ENCODE data around the gene LNPEP. TPM values are rescaled to one million over a fixed set of nuclear protein-coding genes. Genes with fewer than 3 reads are reported as not detected.

Gene LNPEP
- total RNA-seq, 1 donor from 2014 or later = 56.8 TPM

GRCh38 chr5:97070234-97070633 is 134.4 kb downstream of the LNPEP start:
- DNase-seq = no peak
- H3K36me3 ChIP-seq = no peaks in the 10 kb centered on the region
- H3K9me3 ChIP-seq (replicated peaks) = no peaks in the 10 kb centered on the region
- H3K4me1 ChIP-seq = peaks cover 5% of the 10 kb centered on the region
- no peaks in the 10 kb centered on the region for H3K27me3 ChIP-seq (ENCODE audit: low read depth)
- no peak for TF ChIP-seq CTCF (IDR thresholded peaks at IDR 0.05; ENCODE audit: borderline replicate concordance)
- H3K27ac ChIP-seq (replicated peaks) = no peak overlapping the region
- intact Hi-C loops (cut with micrococcal nuclease) = no loop called here
- no peak overlapping the region for H3K4me3 ChIP-seq

- Histone ChIP-seq H3K9me3 (replicated peaks) (no peaks in the 10 kb centered on the region), H3K4me3 (no peak overlapping the region), H3K36me3 (no peaks in the 10 kb centered on the region), H3K27ac (replicated peaks) (no peak overlapping the region), H3K4me1 (peaks cover 5% of the 10 kb centered on the region), H3K27me3 (ENCODE audit: low read depth) (no peaks in the 10 kb centered on the region)
- TF ChIP-seq CTCF (IDR thresholded peaks at IDR 0.05; ENCODE audit: borderline replicate concordance) = no peak
- no peak for DNase-seq
- intact Hi-C loops (cut with micrococcal nuclease) = no loop called here
Observed at GRCh38 chr5:97071101-97071500, 135.2 kb downstream of the LNPEP start.

- TF ChIP-seq CTCF (IDR thresholded peaks at IDR 0.05; ENCODE audit: borderline replicate concordance) = no peak
- Histone ChIP-seq H3K4me1 (peaks cover 4% of the 10 kb centered on the region), H3K9me3 (replicated peaks) (no peaks in the 10 kb centered on the region), H3K4me3 (no peak overlapping the region), H3K27ac (replicated peaks) (no peak overlapping the region), H3K27me3 (ENCODE audit: low read depth) (no peaks in the 10 kb centered on the region), H3K36me3 (no peaks in the 10 kb centered on the region)
- no peak for DNase-seq
- intact Hi-C loops (cut with micrococcal nuclease) = no loop called here
Observed at GRCh38 chr5:97071993-97072392, 136.1 kb downstream of the LNPEP start.

GRCh38 chr5:97072696-97073095 is 136.8 kb downstream of the LNPEP start:
- TF ChIP-seq CTCF (IDR thresholded peaks at IDR 0.05; ENCODE audit: borderline replicate concordance) = no peak
- H3K27ac ChIP-seq (replicated peaks) = no peak overlapping the region
- no peaks in the 10 kb centered on the region for H3K9me3 ChIP-seq (replicated peaks)
- DNase-seq = no peak
- intact Hi-C loops (cut with micrococcal nuclease) = no loop called here
- H3K27me3 ChIP-seq (ENCODE audit: low read depth) = no peaks in the 10 kb centered on the region
- H3K36me3 ChIP-seq = no peaks in the 10 kb centered on the region
- H3K4me1 ChIP-seq = no peaks in the 10 kb centered on the region
- no peak overlapping the region for H3K4me3 ChIP-seq

- no peak for TF ChIP-seq CTCF (IDR thresholded peaks at IDR 0.05; ENCODE audit: borderline replicate concordance)
- intact Hi-C loops (cut with micrococcal nuclease) = no loop called here
- no peaks in the 10 kb centered on the region for H3K27me3 ChIP-seq (ENCODE audit: low read depth)
- H3K27ac ChIP-seq (replicated peaks) = no peak overlapping the region
- no peak for DNase-seq
- H3K4me3 ChIP-seq = no peak overlapping the region
- no peaks in the 10 kb centered on the region for H3K9me3 ChIP-seq (replicated peaks)
- H3K36me3 ChIP-seq = no peaks in the 10 kb centered on the region
- H3K4me1 ChIP-seq = no peaks in the 10 kb centered on the region
Observed at GRCh38 chr5:97073420-97073819, 137.5 kb downstream of the LNPEP start.

All from left ventricle myocardium inferior (tissue), 1 donor.